GM18873 (cell line): ENCODE results near the gene LRPAP1.
"Not testable (repeated sequence)": the region's sequence is repeated elsewhere in the genome, so short reads cannot be mapped to it uniquely, and the experiment has no call there.

Experiments
- ATAC-seq: cut with Tn5 transposase; IDR thresholded peaks from one replicate; pipeline ENCODE4 v1.9.1; 2021; ENCODE audit warnings: mild to moderate bottlenecking, moderate library complexity, moderate number of reproducible peaks; ENCODE audit not compliant: unreplicated experiment, low FRiP score

The LRPAP1 gene

GRCh38 chr4:3465698-3466671, 66.2 kb downstream of the LRPAP1 start:
- no peak for ATAC-seq

- no peak for ATAC-seq
Measured at GRCh38 chr4:3464911-3465697, 67.1 kb downstream of the LRPAP1 start.

- ATAC-seq = no peak
Measured at GRCh38 chr4:3464349-3464905, 67.8 kb downstream of the LRPAP1 start.

- ATAC-seq = no peak
Measured at GRCh38 chr4:3463556-3464348, 68.5 kb downstream of the LRPAP1 start.

- ATAC-seq = no peak
Measured at GRCh38 chr4:3462790-3463415, 69.3 kb downstream of the LRPAP1 start, which contains the start of gene DOK7. Gene DOK7, plus strand, starts transcription at chr4:3463306. Its CDS starts 70 bp downstream, at chr4:3463376.

- no peak for ATAC-seq
Measured at GRCh38 chr4:3462321-3462789, 69.9 kb downstream of the LRPAP1 start.

GRCh38 chr4:3461515-3462291, 70.5 kb downstream of the LRPAP1 start:
- no peak for ATAC-seq

- ATAC-seq = no peak
Measured at GRCh38 chr4:3460926-3461325, 71.3 kb downstream of the LRPAP1 start.

- ATAC-seq = not testable (repeated sequence)
Measured at GRCh38 chr4:3459156-3459555, 73.1 kb downstream of the LRPAP1 start.

GRCh38 chr4:3458371-3458770, 73.9 kb downstream of the LRPAP1 start:
- ATAC-seq = no peak

- not testable (repeated sequence) for ATAC-seq
Measured at GRCh38 chr4:3455596-3455995, 76.6 kb downstream of the LRPAP1 start.
